ENCODE measurements around the gene NAV1.

GRCh38 chr1:201537467-201537866 lies 1.5 kb upstream of the NAV1 start:
- TF ChIP-seq CTCF (IDR thresholded peaks at IDR 0.05; ENCODE audit: low read depth, low read length, missing input control), result no peak
- TF ChIP-seq RXRA (IDR thresholded peaks at IDR 0.05), result no peak
- no peak for TF ChIP-seq RAD21 (IDR thresholded peaks at IDR 0.05)
- no peak for TF ChIP-seq HNF4G (IDR thresholded peaks at IDR 0.05)
- no peak for TF ChIP-seq SP1 (IDR thresholded peaks at IDR 0.05)
- no peak for TF ChIP-seq TAF1 (conservative IDR thresholded peaks at IDR 0.05)
- TF ChIP-seq, protein P1, sequence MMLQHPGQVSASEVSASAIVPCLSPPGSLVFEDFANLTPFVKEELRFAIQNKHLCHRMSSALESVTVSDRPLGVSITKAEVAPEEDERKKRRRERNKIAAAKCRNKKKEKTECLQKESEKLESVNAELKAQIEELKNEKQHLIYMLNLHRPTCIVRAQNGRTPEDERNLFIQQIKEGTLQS (IDR thresholded peaks at IDR 0.05), result no peak
- TF ChIP-seq, protein P2, sequence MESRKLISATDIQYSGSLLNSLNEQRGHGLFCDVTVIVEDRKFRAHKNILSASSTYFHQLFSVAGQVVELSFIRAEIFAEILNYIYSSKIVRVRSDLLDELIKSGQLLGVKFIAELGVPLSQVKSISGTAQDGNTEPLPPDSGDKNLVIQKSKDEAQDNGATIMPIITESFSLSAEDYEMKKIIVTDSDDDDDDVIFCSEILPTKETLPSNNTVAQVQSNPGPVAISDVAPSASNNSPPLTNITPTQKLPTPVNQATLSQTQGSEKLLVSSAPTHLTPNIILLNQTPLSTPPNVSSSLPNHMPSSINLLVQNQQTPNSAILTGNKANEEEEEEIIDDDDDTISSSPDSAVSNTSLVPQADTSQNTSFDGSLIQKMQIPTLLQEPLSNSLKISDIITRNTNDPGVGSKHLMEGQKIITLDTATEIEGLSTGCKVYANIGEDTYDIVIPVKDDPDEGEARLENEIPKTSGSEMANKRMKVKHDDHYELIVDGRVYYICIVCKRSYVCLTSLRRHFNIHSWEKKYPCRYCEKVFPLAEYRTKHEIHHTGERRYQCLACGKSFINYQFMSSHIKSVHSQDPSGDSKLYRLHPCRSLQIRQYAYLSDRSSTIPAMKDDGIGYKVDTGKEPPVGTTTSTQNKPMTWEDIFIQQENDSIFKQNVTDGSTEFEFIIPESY (IDR thresholded peaks at IDR 0.05), result no peak
- TF ChIP-seq GABPA (IDR thresholded peaks at IDR 0.05 in 1 of 2, conservative IDR thresholded peaks at IDR 0.05 in 1 of 2), result no peak
- no peak for TF ChIP-seq REST (IDR thresholded peaks at IDR 0.05)
